ENCODE measurements around the gene SLC39A11.

GRCh38 chr17:72974605-72975232, 117.8 kb downstream of the SLC39A11 start:
- TF ChIP-seq CTCF (IDR thresholded peaks at IDR 0.05) (no peak), POLR2A (IDR thresholded peaks at IDR 0.05) (no peak)

Data from thyroid gland (tissue), 4 donors.